T-helper 2 cell (primary cell): Measurements from ENCODE around the gene PGBD5.

Experiments used
- DNase-seq, 5 experiments: peaks; one replicate each; pipeline versions ENCODE4 v3.0.0 to v3.0.0-alpha.2; 2012 to 2022

Gene PGBD5

GRCh38 chr1:230321341-230321740 lies 104.8 kb downstream of the PGBD5 start:
- no peak for DNase-seq

- DNase-seq = no peak
Observed at GRCh38 chr1:230320804-230321203, 105.3 kb downstream of the PGBD5 start.

- DNase-seq = no peak
Observed at GRCh38 chr1:230319014-230319747, 107.0 kb downstream of the PGBD5 start.

GRCh38 chr1:230317823-230318819 lies 108.0 kb downstream of the PGBD5 start:
- no peak for DNase-seq

GRCh38 chr1:230316864-230317745 lies 109.0 kb downstream of the PGBD5 start:
- DNase-seq = no peak

- no peak for DNase-seq
Observed at GRCh38 chr1:230315099-230315498, 111.0 kb downstream of the PGBD5 start.

GRCh38 chr1:230314142-230314470 lies 112.0 kb downstream of the PGBD5 start:
- DNase-seq = no peak

- no peak for DNase-seq
Observed at GRCh38 chr1:230313453-230314141, 112.5 kb downstream of the PGBD5 start.

- DNase-seq = no peak
Observed at GRCh38 chr1:230312676-230313075, 113.5 kb downstream of the PGBD5 start.

GRCh38 chr1:230310381-230311163 lies 115.6 kb downstream of the PGBD5 start:
- DNase-seq = peak; percentile 18 to 49 (median 41)

- DNase-seq = no peak
Observed at GRCh38 chr1:230309646-230310177, 116.4 kb downstream of the PGBD5 start.

- no peak for DNase-seq
Observed at GRCh38 chr1:230308821-230309220, 117.3 kb downstream of the PGBD5 start.

- no peak for DNase-seq
Observed at GRCh38 chr1:230308039-230308438, 118.1 kb downstream of the PGBD5 start.

GRCh38 chr1:230307213-230307612 lies 118.9 kb downstream of the PGBD5 start:
- no peak for DNase-seq

GRCh38 chr1:230306169-230306568 lies 120.0 kb downstream of the PGBD5 start:
- DNase-seq = peak in 1 of 5 experiments; percentile 68

GRCh38 chr1:230303822-230304221 lies 122.3 kb downstream of the PGBD5 start:
- no peak for DNase-seq

GRCh38 chr1:230303069-230303468 lies 123.1 kb downstream of the PGBD5 start:
- DNase-seq = no peak

- DNase-seq = no peak
Observed at GRCh38 chr1:230301822-230302221, 124.3 kb downstream of the PGBD5 start.

- DNase-seq = no peak
Observed at GRCh38 chr1:230301322-230301721, 124.8 kb downstream of the PGBD5 start.

- no peak for DNase-seq
Observed at GRCh38 chr1:230300322-230301301, 125.5 kb downstream of the PGBD5 start.
